ENCODE results near the gene TMPRSS2.

DNA sequence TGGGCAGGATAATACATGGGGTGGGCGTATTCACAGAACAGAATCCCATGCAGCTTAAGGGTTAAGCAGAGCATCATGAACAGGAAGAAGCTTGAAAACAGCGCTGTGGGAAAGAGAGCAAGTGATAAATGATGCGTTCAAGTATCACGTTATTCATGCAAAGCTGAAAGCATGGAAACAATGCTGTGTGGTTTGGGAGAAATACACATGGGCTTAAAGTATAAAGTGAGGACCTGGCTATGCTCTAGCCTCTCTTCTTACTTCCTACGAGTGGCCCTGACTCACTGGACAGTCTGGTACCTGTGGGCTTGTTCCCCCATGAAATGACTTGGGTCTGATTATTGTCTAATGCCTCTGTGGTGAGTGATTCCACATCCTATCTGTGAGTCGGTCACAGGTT is 25.7 kb downstream of the TMPRSS2 start:
- no peak for TF ChIP-seq ZFP30 (CRISPR knock-in tag; IDR thresholded peaks at IDR 0.05)
- TF ChIP-seq PATZ1 (CRISPR knock-in tag; IDR thresholded peaks at IDR 0.05; ENCODE audit: borderline replicate concordance) = no peak
- TF ChIP-seq, protein P1, sequence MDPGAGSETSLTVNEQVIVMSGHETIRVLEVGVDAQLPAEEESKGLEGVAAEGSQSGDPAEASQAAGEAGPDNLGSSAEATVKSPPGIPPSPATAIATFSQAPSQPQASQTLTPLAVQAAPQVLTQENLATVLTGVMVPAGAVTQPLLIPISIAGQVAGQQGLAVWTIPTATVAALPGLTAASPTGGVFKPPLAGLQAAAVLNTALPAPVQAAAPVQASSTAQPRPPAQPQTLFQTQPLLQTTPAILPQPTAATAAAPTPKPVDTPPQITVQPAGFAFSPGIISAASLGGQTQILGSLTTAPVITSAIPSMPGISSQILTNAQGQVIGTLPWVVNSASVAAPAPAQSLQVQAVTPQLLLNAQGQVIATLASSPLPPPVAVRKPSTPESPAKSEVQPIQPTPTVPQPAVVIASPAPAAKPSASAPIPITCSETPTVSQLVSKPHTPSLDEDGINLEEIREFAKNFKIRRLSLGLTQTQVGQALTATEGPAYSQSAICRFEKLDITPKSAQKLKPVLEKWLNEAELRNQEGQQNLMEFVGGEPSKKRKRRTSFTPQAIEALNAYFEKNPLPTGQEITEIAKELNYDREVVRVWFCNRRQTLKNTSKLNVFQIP (CRISPR knock-in tag; IDR thresholded peaks at IDR 0.05; ENCODE audit: borderline replicate concordance, low read depth) = no peak
- TF ChIP-seq ARNTL (CRISPR knock-in tag; IDR thresholded peaks at IDR 0.05; ENCODE audit: borderline replicate concordance, low read depth) = no peak
- TF ChIP-seq CSRNP3 (CRISPR knock-in tag; IDR thresholded peaks at IDR 0.05) = no peak
- TF ChIP-seq TCF4 (CRISPR knock-in tag; IDR thresholded peaks at IDR 0.05; ENCODE audit: borderline replicate concordance) = no peak
- no peak for TF ChIP-seq ESRRG (CRISPR knock-in tag; IDR thresholded peaks at IDR 0.05)
- TF ChIP-seq ZNF70 (CRISPR knock-in tag; IDR thresholded peaks at IDR 0.05) = no peak
- no peak for TF ChIP-seq ZFP3 (CRISPR knock-in tag; IDR thresholded peaks at IDR 0.05)
- TF ChIP-seq, protein P2, sequence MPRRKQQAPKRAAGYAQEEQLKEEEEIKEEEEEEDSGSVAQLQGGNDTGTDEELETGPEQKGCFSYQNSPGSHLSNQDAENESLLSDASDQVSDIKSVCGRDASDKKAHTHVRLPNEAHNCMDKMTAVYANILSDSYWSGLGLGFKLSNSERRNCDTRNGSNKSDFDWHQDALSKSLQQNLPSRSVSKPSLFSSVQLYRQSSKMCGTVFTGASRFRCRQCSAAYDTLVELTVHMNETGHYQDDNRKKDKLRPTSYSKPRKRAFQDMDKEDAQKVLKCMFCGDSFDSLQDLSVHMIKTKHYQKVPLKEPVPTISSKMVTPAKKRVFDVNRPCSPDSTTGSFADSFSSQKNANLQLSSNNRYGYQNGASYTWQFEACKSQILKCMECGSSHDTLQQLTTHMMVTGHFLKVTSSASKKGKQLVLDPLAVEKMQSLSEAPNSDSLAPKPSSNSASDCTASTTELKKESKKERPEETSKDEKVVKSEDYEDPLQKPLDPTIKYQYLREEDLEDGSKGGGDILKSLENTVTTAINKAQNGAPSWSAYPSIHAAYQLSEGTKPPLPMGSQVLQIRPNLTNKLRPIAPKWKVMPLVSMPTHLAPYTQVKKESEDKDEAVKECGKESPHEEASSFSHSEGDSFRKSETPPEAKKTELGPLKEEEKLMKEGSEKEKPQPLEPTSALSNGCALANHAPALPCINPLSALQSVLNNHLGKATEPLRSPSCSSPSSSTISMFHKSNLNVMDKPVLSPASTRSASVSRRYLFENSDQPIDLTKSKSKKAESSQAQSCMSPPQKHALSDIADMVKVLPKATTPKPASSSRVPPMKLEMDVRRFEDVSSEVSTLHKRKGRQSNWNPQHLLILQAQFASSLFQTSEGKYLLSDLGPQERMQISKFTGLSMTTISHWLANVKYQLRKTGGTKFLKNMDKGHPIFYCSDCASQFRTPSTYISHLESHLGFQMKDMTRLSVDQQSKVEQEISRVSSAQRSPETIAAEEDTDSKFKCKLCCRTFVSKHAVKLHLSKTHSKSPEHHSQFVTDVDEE (CRISPR knock-in tag; IDR thresholded peaks at IDR 0.05) = no peak
- no peak for TF ChIP-seq RARB (CRISPR knock-in tag; IDR thresholded peaks at IDR 0.05)

All from SK-N-SH treated with all-trans-retinoic acid at 6 μM for 48 hours (cell line).